GM21825 (cell line): ENCODE results near the gene FIBCD1.

Source experiments
- ATAC-seq: cut with Tn5 transposase; IDR thresholded peaks from one replicate; pipeline ENCODE4 v1.9.1; 2021; ENCODE audit warnings: mild to moderate bottlenecking, moderate library complexity; ENCODE audit not compliant: unreplicated experiment

The FIBCD1 gene

GRCh38 chr9:130923611-130924447 is 15.2 kb downstream of the FIBCD1 start:
- no peak for ATAC-seq

DNA sequence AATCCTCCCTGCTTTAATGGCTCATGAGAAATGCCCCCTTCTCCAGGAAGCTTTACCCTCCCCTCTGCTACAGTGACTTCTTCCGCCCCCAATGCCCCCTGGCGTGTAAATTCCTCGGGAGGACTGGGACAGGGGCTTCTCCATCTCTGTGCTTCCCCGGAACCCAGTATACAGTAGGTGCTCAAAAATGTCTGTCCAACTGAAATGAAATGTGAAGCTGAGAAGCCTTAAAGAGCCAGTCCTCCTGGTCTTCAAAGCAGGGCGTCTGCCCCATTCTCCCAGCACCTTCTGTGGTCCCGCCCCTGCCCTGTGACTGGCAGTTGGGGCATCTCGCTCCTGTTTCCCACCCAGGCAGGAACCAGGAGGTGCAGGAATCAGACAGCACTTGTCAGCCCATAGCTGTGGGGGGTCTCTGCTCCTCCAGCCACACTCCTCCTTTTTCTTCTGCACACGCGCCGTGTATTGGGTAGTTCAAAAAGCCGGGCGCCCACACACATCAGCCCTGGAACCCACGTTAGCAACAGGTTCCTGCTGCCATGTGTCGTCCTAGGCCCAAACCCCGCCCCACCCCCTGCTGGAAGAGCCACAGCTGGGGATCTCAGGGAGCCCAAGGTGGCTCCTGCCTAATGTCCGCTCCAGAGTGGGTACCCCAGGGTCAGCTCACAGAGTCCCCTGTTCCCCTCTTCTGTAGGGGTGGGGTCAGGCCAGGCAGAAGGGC is 16.0 kb downstream of the FIBCD1 start:
- no peak for ATAC-seq

GRCh38 chr9:130921989-130922892 is 16.8 kb downstream of the FIBCD1 start:
- no peak for ATAC-seq

- no peak for ATAC-seq
These were observed 17.6 kb downstream of the FIBCD1 start for GRCh38 chr9:130921300-130921988.

DNA sequence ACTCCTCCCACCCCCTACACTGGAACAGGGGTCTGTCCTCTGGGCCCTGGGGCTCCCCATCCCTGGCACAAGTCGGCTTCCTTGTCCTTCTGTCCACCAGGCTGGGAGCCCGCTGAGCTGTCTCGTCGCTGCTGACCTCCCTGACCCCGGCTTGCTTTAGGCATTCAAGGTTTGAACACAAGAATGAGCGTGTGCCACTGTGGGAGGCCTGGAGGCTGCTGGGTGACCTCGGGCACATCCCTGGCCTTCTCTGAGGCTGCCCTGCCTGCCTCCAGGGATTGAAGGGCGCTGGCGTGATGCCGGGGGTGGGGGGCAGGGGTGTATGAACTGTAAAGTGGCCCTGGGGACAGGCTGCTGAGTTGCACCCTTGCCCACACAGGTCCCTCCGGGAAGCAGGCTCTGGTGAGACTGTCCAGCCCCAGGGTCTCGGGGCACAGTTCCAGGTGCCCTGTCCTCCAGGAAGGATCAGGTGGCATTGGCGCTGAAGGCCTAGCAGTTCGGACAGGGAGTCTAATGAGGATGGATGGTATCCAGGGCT is 18.2 kb downstream of the FIBCD1 start:
- ATAC-seq = no peak

DNA sequence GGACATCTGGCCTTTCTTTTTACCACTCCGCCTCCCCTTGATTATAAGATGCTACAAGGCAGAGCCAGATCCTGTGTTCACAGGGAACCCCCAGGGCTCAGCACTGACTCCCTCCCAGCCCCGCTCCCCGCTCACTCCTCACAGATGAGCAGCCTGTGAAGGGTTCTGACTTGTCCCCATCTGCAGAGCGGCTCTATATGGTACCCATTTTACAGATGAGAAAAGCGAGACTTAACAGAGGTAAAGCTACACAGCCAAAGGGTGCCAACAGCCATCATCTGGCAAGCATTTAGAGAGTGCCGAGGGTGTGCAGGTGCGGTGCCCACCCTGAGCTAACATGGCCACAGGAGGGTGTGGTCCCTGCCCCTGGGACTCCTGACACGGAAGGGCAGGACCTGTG is 18.8 kb downstream of the FIBCD1 start:
- ATAC-seq = no peak

GRCh38 chr9:130919559-130920145 is 19.4 kb downstream of the FIBCD1 start:
- ATAC-seq = no peak

DNA sequence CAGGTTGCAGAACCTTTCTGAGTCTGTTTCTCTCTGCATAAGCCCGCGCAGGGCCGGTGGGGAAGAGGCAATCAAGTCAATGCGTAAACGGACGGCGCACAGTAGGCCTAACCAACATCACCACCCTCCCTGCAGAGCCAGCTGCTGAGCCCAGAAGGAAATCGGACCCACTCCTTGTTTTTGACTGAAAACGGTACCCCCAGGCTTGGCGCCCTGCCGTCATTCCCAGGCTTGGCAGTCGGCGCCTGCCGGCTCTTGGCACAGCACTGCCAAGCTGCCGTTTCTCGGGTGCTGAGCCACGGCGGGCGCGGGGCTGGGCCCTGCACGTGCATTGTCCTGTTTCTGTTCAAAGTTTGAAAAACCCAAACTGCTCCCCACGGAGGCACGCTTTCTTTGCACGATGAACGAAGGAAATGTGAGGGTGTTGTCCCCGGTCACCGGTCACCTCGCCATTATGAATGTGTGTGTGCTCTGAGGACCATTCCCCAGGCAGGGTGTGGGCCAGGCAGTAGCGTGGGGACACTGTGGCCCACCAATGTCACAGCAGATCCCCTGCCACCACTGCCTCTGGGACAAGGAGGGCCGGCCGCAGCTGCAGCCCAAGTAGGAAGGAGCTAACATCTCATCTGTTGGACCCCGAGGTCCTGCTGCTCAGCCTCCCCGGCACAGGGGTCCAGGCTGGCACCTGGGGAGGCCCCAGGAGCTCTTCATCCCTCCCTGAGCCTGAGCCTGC is 20.1 kb downstream of the FIBCD1 start:
- no peak for ATAC-seq

GRCh38 chr9:130918101-130918825 is 20.8 kb downstream of the FIBCD1 start:
- ATAC-seq = no peak

DNA sequence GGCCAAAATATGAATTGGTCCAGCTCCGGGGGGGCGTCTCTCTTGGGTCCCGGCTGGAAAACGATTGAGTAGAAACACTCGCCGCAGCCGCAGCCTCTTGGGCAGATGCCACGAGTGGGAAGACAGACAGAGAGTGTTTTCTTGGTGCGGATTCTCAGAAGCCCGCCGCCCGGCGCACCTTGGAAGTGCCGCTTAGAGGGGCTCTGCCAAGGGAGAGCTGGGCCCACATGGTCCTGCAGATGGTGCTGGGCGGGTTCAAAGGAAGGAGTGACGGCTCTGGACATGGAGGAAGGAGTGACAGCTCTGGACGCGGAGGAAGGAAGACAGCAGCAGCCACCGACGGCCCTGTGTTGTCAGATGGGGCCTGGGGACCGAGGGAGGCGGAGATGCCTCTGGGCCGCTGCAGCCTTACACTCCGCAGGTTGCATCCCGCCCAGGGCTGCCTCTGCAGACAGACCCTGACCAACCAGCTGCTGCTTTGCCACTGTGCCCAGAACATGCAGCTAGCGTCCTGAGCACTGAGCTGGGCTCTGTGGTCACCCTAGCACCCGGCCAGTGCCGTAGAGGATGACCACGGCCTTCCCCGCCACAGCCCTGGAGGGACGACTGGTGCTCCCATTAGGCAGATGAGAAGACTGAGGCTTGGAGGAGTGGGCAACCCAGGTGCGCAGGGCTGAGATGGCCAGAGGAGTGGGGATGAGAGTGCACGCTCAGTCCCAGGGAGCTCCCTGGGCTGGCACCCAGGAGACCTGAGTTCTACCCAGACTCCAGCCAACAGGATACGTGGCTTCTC is 21.7 kb downstream of the FIBCD1 start:
- ATAC-seq = no peak

GRCh38 chr9:130915096-130915447 is 24.0 kb downstream of the FIBCD1 start:
- no peak for ATAC-seq

DNA sequence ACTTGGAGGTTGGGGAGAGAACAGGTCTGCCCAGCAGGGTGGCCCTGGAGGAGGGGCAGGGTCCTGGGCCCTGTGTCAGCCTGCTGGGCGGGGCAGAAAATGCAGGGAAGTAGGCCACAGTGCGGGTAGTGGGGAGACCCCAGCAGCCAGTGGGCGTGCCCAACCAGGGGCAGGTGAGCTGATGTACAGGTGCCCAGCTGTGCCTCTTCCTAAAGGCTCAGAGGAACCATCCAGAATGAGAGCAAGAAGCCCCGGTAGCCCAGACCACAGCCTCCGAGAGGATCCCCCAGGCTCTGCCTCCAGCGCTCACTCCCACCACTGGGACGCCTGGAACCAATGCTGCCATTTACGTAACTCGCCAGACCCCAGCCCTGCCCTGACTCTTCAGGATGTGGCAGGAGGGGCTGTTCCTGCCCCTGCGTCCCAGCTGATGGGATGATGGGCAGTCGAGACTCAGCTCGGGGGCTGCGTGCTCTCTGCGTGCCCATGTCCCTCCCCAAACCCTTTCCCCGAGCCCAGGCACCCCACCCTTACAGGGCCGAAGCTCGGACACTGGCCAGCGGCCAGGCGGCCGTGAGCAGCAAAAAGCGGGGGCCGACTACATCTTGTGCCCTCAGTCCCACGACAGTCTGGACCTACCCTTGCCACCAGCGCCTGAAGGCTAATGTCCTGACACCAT is 24.5 kb downstream of the FIBCD1 start:
- no peak for ATAC-seq

DNA sequence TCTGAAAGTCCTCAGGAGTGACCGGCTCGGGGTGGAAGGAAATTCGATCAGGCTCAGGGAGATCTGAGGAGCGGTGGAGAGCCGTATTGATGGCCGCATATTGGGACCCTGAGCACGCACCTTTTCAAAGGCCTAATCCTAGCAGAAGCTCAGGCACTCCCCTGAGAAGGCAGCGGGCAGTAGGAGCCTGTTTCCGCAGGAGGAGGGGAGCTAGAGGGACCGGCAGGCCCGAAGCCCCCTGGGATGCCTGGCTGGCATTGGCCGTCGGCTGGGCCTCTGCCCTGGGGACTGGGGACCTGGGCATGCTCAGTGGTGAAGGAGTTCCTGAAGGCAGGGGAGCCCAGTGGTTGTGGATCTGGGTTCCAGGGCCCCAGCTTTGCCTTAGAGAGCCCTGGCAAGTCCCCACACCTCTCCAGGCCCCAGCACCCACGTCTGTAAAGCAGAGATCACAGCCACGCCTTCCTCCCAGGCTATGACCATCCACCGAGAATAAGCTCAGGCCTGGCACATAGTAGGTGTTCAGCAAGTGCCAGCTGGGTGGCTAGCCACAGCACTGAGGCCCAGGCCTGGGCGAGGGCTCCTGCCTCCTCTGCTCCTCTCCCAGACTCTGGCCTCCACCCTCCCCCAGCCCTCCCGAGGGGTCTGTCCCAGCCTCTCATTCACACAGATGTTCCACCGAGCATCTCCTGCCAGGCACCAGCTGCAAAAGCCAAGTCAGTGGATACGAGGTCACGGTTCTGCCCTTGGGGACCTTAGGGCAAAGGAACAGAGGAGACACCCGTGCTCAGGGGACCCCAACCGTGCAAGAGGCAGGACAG is 25.2 kb downstream of the FIBCD1 start:
- no peak for ATAC-seq

DNA sequence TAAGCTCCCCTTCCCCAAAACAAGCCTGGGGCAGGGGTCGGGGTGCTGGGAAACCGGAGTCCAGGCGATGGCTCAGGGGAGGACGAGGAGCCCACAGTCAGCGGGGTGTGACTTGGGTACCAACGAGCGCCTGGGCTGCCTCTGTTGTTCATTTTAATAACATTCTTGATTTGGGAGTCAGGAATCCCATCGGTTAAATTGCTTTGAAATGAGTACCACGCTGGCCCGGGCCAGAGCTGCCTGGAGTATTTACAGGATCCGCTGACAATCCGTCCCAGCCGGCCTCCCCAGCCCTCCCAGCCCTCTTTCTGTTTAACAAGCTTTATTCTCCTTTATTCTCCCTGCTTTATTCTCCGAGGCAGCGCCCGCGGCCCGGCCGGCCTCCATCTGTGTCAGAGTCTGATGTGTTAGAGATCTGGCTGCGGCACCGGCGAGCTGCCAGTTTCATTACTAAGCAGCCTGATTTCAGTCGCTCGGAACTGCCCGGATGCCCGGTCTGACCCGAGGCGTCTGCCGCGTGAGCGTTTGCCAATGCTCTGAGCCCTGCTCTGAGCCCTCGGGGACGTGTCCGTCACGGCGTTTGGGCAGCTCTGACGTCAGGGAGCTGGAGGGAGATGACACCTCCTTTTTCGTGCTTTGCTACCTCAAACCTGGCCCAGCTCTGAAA is 26.0 kb downstream of the FIBCD1 start:
- ATAC-seq = no peak

DNA sequence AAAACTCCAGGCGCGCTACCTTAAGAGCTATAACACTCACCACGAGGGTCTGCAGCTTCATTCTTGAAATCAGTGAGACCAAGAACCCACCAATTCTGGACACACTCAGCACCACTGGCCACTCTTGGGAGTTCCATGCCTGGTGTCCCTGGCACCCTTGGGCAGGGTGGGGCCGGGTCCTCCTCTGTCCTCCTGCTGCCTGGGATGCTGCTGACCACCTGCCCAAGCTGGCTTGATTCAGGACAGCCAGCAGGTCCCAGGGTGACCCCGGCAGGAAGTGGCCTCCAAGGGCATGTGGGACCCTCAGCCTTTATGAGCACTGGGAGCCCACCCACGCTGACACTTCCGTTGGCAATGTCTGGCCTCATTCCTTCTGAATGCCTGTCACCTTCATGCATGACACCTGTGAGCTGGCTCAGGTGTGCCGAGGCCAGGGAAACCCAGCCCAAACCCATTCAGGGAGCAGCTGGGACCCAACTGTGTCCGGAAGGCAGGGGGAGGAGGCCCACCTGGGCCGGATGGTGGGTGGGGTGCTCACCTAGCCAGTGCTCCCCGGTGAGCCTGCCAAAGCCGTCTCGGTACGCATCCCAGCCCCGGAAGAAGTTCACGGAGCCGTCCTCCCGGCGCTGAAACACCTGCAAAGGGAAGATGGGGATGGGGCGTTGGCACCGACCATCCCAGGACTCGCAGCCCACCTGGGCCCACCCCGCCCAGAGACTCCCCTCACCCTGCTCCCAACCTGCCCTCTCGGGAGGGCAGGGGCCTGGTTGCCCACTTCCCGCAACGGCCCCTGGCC is 27.6 kb downstream of the FIBCD1 start:
- no peak for ATAC-seq
